SJSA1 (cell line): ENCODE data around the gene GPRASP1. TPM values are rescaled to one million over a fixed set of nuclear protein-coding genes. Genes with fewer than 3 reads are reported as not detected.
"Not testable (repeated sequence)": the region's sequence is repeated elsewhere in the genome, so short reads cannot be mapped to it uniquely, and the experiment has no call there.

Experiments used
- DNase-seq, 2 experiments: peaks; one replicate each; pipeline ENCODE4 v3.0.0-alpha.2; 2015 to 2020; ENCODE audit warnings: low spot score in 2 of 2, low read depth in 1 of 2
- H3K27ac ChIP-seq: fragments of 250-450 bp; sonication (Bioruptor Pico); 2 replicates; pipeline ENCODE4 v1.5.1; 2020; ENCODE audit warnings: mild to moderate bottlenecking, moderate library complexity
- H3K27me3 ChIP-seq: fragments of 250-450 bp; sonication (Bioruptor Pico); replicated peaks from 2 replicates; pipeline ENCODE4 v1.5.1; 2020; ENCODE audit warnings: mild to moderate bottlenecking, moderate library complexity
- H3K36me3 ChIP-seq: fragments of 250-450 bp; sonication (Bioruptor Pico); 2 replicates; pipeline ENCODE4 v1.5.1; 2020; ENCODE audit warnings: mild to moderate bottlenecking
- H3K4me1 ChIP-seq: fragments of 250-450 bp; sonication (Bioruptor Pico); replicated peaks from 2 replicates; pipeline ENCODE4 v1.6.1; 2021; ENCODE audit warnings: mild to moderate bottlenecking
- H3K4me3 ChIP-seq: fragments of 250-450 bp; sonication (Bioruptor Pico); 2 replicates; pipeline ENCODE4 v1.5.1; 2020; ENCODE audit warnings: mild to moderate bottlenecking
- H3K9me3 ChIP-seq: fragments of 250-450 bp; sonication (Bioruptor Pico); replicated peaks from 2 replicates; pipeline ENCODE4 v1.5.1; 2020; ENCODE audit warnings: mild to moderate bottlenecking
- total RNA-seq: library from RNA; depleted of rRNA; stranded (reverse); fragments of >200 nt; shearing (Covaris generic); gene quantifications from 2 replicates; pipeline ENCODE4 v1.2.3, GENCODE V29; 2014; rRNA removed

The GPRASP1 gene
- total RNA-seq, result 0.63 and 0.87 TPM in 2 replicates

GRCh38 chrX:102651242-102652011 lies at the start of gene GPRASP1:
GPRASP1 (plus strand) TSS chrX:102651483; CDS start chrX:102653914, 2,431 bp downstream.
- no peaks in the 10 kb centered on the region for H3K9me3 ChIP-seq
- peak in 1 of 2 experiments; percentile 10 for DNase-seq
- H3K27ac ChIP-seq, result no peak within 1 kb of the TSS
- no peaks in the 10 kb centered on the region for H3K27me3 ChIP-seq
- peak within 1 kb of the TSS; percentile 41 for H3K4me3 ChIP-seq
- H3K4me1 ChIP-seq, result no peaks in the 10 kb centered on the region
- no peaks in the 10 kb centered on the region for H3K36me3 ChIP-seq

GRCh38 chrX:102604327-102604726 lies 47.0 kb upstream of the GPRASP1 start:
- Histone ChIP-seq H3K9me3 (no peaks in the 10 kb centered on the region), H3K4me1 (peaks cover 4% of the 10 kb centered on the region; the same call in 1 of the 2 replicates), H3K36me3 (0 out of 2 replicates have a peak, but pooled peaks cover 11% of the 10 kb centered on the region), H3K4me3 (no peak overlapping the region), H3K27me3 (no peaks in the 10 kb centered on the region), H3K27ac (no peak overlapping the region)
- DNase-seq, result no peak

- no peak for DNase-seq
- Histone ChIP-seq H3K27me3 (no peaks in the 10 kb centered on the region), H3K36me3 (0 out of 2 replicates have a peak, but pooled peaks cover 11% of the 10 kb centered on the region), H3K4me1 (no peaks in the 10 kb centered on the region), H3K4me3 (no peak overlapping the region), H3K27ac (no peak overlapping the region), H3K9me3 (no peaks in the 10 kb centered on the region)
These were observed 45.2 kb upstream of the GPRASP1 start for GRCh38 chrX:102606115-102606514.

GRCh38 chrX:102610905-102611304 lies 40.4 kb upstream of the GPRASP1 start:
- no peak for DNase-seq
- no peaks in the 10 kb centered on the region for H3K27me3 ChIP-seq
- H3K27ac ChIP-seq, result no peak overlapping the region
- no peak overlapping the region for H3K4me3 ChIP-seq
- no peaks in the 10 kb centered on the region for H3K9me3 ChIP-seq
- no peaks in the 10 kb centered on the region for H3K4me1 ChIP-seq
- no peaks in the 10 kb centered on the region for H3K36me3 ChIP-seq

GRCh38 chrX:102624105-102624504 lies 27.2 kb upstream of the GPRASP1 start:
- no peak overlapping the region for H3K27ac ChIP-seq
- no peaks in the 10 kb centered on the region for H3K4me1 ChIP-seq
- no peaks in the 10 kb centered on the region for H3K36me3 ChIP-seq
- H3K9me3 ChIP-seq, result no peaks in the 10 kb centered on the region
- no peak overlapping the region for H3K4me3 ChIP-seq
- H3K27me3 ChIP-seq, result no peaks in the 10 kb centered on the region
- DNase-seq, result no peak

GRCh38 chrX:102627640-102628039 lies 23.6 kb upstream of the GPRASP1 start:
- Histone ChIP-seq H3K4me3 (no peak overlapping the region), H3K36me3 (no peaks in the 10 kb centered on the region), H3K27ac (no peak overlapping the region), H3K27me3 (no peaks in the 10 kb centered on the region), H3K4me1 (no peaks in the 10 kb centered on the region), H3K9me3 (no peaks in the 10 kb centered on the region)
- DNase-seq, result no peak

GRCh38 chrX:102637561-102637960 lies 13.7 kb upstream of the GPRASP1 start:
- H3K9me3 ChIP-seq, result no peaks in the 10 kb centered on the region
- H3K4me1 ChIP-seq, result no peaks in the 10 kb centered on the region
- no peak overlapping the region for H3K27ac ChIP-seq
- H3K4me3 ChIP-seq, result no peak overlapping the region
- no peak for DNase-seq
- H3K36me3 ChIP-seq, result no peaks in the 10 kb centered on the region
- no peaks in the 10 kb centered on the region for H3K27me3 ChIP-seq

GRCh38 chrX:102650903-102651241 lies 411 bp upstream of the GPRASP1 start:
- Histone ChIP-seq H3K27ac (no peak overlapping the region), H3K9me3 (no peaks in the 10 kb centered on the region), H3K4me3 (peak overlapping the region; percentile 41), H3K4me1 (no peaks in the 10 kb centered on the region), H3K27me3 (no peaks in the 10 kb centered on the region), H3K36me3 (no peaks in the 10 kb centered on the region)
- DNase-seq, result no peak

GRCh38 chrX:102652031-102652688 lies 877 bp downstream of the GPRASP1 start:
- H3K9me3 ChIP-seq, result no peaks in the 10 kb centered on the region
- H3K27me3 ChIP-seq, result no peaks in the 10 kb centered on the region
- peak overlapping the region; percentile 41 for H3K4me3 ChIP-seq
- no peaks in the 10 kb centered on the region for H3K36me3 ChIP-seq
- DNase-seq, result peak in 1 of 2 experiments; percentile 12
- no peaks in the 10 kb centered on the region for H3K4me1 ChIP-seq
- H3K27ac ChIP-seq, result no peak overlapping the region

GRCh38 chrX:102654696-102655095 lies 3.4 kb downstream of the GPRASP1 start:
- Histone ChIP-seq H3K4me1 (no peaks in the 10 kb centered on the region), H3K4me3 (no peak overlapping the region), H3K27ac (no peak overlapping the region), H3K36me3 (no peaks in the 10 kb centered on the region), H3K27me3 (no peaks in the 10 kb centered on the region), H3K9me3 (no peaks in the 10 kb centered on the region)
- DNase-seq, result no peak

GRCh38 chrX:102658556-102658955 lies 7.3 kb downstream of the GPRASP1 start:
- no peaks in the 10 kb centered on the region for H3K4me1 ChIP-seq
- no peaks in the 10 kb centered on the region for H3K27me3 ChIP-seq
- no peak overlapping the region for H3K27ac ChIP-seq
- DNase-seq, result no peak
- H3K4me3 ChIP-seq, result no peak overlapping the region
- H3K36me3 ChIP-seq, result no peaks in the 10 kb centered on the region
- no peaks in the 10 kb centered on the region for H3K9me3 ChIP-seq

GRCh38 chrX:102659790-102660757 lies 8.8 kb downstream of the GPRASP1 start:
- Histone ChIP-seq H3K27ac (no peak overlapping the region), H3K9me3 (no peaks in the 10 kb centered on the region), H3K36me3 (no peaks in the 10 kb centered on the region), H3K4me3 (peak overlapping the region; percentile 36), H3K4me1 (no peaks in the 10 kb centered on the region), H3K27me3 (no peaks in the 10 kb centered on the region)
- peak; percentile 53 to 72 for DNase-seq

- H3K9me3 ChIP-seq, H3K27ac ChIP-seq, H3K4me1 ChIP-seq, H3K4me3 ChIP-seq, DNase-seq, H3K36me3 ChIP-seq, H3K27me3 ChIP-seq: not testable (repeated sequence)
These were observed 12.5 kb downstream of the GPRASP1 start for GRCh38 chrX:102663820-102664219.
